Right kidney (tissue), 1 donor: ENCODE data around the gene SCYL2.
"Not testable (repeated sequence)": the region's sequence is repeated elsewhere in the genome, so short reads cannot be mapped to it uniquely, and the experiment has no call there.

ENCODE experiments used
- DNase-seq: peaks from one replicate; pipeline ENCODE4 v3.0.0-alpha.2; 2016

SCYL2 gene

GRCh38 chr12:100324498-100324897 lies 57.5 kb downstream of the SCYL2 start:
- DNase-seq: no peak

GRCh38 chr12:100326208-100326607 lies 59.2 kb downstream of the SCYL2 start:
- no peak for DNase-seq

- DNase-seq: no peak
These were observed 62.8 kb downstream of the SCYL2 start for GRCh38 chr12:100329800-100330199.

- no peak for DNase-seq
These were observed 64.9 kb downstream of the SCYL2 start for GRCh38 chr12:100331871-100332270.

- no peak for DNase-seq
These were observed 65.9 kb downstream of the SCYL2 start for GRCh38 chr12:100332852-100333251.

- DNase-seq: no peak
These were observed 70.3 kb downstream of the SCYL2 start for GRCh38 chr12:100337299-100337698.

- no peak for DNase-seq
These were observed 70.8 kb downstream of the SCYL2 start for GRCh38 chr12:100337727-100338126.

GRCh38 chr12:100339071-100339470 lies 72.1 kb downstream of the SCYL2 start:
- no peak for DNase-seq

GRCh38 chr12:100342897-100343296 lies 75.9 kb downstream of the SCYL2 start:
- DNase-seq: not testable (repeated sequence)

GRCh38 chr12:100344351-100344750 lies 77.4 kb downstream of the SCYL2 start:
- not testable (repeated sequence) for DNase-seq

GRCh38 chr12:100345020-100345767 lies 78.2 kb downstream of the SCYL2 start:
- no peak for DNase-seq

- DNase-seq: no peak
These were observed 79.7 kb downstream of the SCYL2 start for GRCh38 chr12:100346660-100347059.

GRCh38 chr12:100348657-100349454 lies 81.9 kb downstream of the SCYL2 start:
- DNase-seq: no peak

GRCh38 chr12:100356644-100357223 lies 89.8 kb downstream of the SCYL2 start, which contains the start of gene SLC17A8:
TSS of gene SLC17A8 (plus strand) at chr12:100357074. CDS start at chr12:100357392, 318 bp downstream.
- DNase-seq: peak; percentile 30

GRCh38 chr12:100359248-100359647 lies 92.3 kb downstream of the SCYL2 start:
- no peak for DNase-seq

GRCh38 chr12:100359822-100360221 lies 92.8 kb downstream of the SCYL2 start:
- DNase-seq: no peak

GRCh38 chr12:100360450-100360849 lies 93.5 kb downstream of the SCYL2 start:
- DNase-seq: no peak

GRCh38 chr12:100364324-100364723 lies 97.3 kb downstream of the SCYL2 start:
- DNase-seq: no peak

GRCh38 chr12:100365411-100365810 lies 98.4 kb downstream of the SCYL2 start:
- DNase-seq: no peak

- DNase-seq: no peak
These were observed 101.1 kb downstream of the SCYL2 start for GRCh38 chr12:100368066-100368465.

- DNase-seq: no peak
These were observed 104.2 kb downstream of the SCYL2 start for GRCh38 chr12:100371146-100371545.

GRCh38 chr12:100372853-100373640 lies 106.1 kb downstream of the SCYL2 start:
- DNase-seq: no peak
